ENCODE data around the gene SFMBT2.

DNA sequence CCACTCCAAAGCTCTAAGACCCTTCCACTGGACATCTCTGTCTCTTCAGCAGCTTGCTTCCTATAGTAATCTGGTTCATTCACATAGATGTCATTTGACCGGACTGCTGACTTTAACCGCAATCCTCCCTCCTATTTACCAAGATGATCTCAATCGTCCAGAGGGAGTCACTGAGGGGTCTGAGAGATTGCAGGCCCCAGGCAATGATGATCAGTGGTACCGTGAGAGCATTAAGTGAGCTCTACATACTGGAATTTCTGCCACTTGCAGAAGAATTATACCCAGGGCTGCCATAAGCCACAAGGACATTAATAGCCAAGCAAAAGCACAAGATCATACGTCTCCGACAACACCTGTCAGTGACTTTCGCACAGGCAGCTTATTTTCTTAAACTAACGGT lies 245.9 kb downstream of the SFMBT2 start:
- TF ChIP-seq POLR2AphosphoS5 (IDR thresholded peaks at IDR 0.05): no peak
- no peak for TF ChIP-seq POLR2A (IDR thresholded peaks at IDR 0.05)

Measured in prostate gland (tissue), 1 donor.